GM18508 (cell line): ENCODE data around the gene CC2D1B.
A peak's percentile ranks its signal among the peaks of the same experiment; 100 is the strongest.
"Not testable (repeated sequence)": the region's sequence is repeated elsewhere in the genome, so short reads cannot be mapped to it uniquely, and the experiment has no call there.

ENCODE experiments used
- ATAC-seq: cut with Tn5 transposase; IDR thresholded peaks from one replicate; pipeline ENCODE4 v1.9.1; 2021; ENCODE audit warnings: moderate number of reproducible peaks; ENCODE audit not compliant: insufficient read depth, unreplicated experiment

The CC2D1B gene, protein sequence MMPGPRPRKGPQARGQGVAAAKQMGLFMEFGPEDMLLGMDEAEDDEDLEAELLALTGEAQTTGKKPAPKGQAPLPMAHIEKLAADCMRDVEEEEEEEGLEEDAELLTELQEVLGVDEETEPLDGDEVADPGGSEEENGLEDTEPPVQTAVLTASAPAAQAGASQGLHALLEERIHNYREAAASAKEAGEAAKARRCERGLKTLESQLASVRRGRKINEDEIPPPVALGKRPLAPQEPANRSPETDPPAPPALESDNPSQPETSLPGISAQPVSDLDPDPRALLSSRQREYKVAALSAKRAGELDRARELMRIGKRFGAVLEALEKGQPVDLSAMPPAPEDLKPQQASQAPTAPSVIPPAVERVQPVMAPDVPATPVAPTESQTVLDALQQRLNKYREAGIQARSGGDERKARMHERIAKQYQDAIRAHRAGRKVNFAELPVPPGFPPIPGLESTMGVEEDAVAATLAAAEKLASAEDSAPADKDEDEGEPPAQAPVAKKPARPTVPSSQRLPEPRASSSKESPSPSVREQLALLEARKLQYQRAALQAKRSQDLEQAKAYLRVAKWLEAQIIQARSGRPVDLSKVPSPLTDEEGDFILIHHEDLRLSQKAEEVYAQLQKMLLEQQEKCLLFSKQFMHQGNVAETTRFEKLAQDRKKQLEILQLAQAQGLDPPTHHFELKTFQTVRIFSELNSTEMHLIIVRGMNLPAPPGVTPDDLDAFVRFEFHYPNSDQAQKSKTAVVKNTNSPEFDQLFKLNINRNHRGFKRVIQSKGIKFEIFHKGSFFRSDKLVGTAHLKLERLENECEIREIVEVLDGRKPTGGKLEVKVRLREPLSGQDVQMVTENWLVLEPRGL

DNA sequence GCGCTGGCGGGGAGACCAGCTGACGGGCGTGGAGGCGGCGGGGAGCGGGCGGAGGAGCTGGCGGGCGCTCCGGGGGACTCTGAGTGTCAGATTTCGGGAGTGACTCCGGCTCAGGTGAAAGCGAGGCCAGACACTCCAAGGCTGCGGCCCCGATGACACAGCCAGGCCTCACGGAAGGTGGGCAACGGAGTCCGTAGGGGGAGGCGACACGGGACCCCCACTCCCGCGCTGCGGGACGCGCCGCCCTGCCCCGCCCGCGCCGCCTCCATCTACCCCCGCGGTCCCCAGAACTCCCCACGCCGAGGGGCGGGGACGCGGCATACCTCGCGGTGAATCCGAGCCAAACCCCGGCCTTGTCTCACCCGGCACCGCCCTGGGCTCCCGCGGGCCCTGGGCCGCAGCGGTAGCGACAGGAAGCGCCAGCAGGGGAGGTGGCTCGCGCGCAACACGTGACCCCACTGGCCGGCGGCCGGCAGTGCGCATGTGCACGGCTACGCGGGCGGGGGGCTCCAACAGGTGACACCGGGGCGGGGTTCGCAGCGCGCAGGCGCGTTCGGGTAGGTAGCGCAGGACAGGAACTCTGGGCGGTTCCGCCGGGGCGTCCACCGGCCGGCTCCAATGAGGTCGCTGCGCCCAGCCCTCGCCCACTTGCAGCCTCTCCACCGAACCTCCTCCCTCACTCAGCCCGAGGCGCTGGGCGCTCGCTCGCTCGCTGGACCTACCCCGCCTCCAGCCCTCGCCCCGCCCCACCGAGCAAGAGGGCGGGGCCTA is at the start of gene CC2D1B:
Gene CC2D1B, minus strand, starts transcription at position 460 of the 771 bp plus-strand sequence. CDS start 1,585 bp downstream, outside the sequence.
- ATAC-seq, result peak; percentile 65

DNA sequence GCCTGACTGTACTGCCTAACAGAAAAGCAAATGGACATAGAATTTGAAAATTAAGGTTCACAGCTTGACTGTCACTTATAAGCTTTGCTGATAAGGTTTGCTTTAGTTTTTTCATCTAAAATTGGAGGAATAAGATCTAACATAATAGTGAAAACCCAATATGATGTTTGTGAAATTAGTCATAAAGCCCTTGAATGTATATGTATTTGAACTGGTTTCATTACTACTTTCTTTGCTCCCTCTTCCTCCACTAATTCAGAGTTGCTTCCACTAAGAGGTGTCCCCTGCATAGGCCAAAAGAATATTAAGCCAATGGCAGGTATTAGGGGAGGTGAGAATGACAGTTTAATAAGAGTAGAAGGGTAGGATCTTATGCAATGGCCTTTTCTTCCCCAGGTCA is 48.9 kb upstream of the CC2D1B start:
- ATAC-seq, result no peak

DNA sequence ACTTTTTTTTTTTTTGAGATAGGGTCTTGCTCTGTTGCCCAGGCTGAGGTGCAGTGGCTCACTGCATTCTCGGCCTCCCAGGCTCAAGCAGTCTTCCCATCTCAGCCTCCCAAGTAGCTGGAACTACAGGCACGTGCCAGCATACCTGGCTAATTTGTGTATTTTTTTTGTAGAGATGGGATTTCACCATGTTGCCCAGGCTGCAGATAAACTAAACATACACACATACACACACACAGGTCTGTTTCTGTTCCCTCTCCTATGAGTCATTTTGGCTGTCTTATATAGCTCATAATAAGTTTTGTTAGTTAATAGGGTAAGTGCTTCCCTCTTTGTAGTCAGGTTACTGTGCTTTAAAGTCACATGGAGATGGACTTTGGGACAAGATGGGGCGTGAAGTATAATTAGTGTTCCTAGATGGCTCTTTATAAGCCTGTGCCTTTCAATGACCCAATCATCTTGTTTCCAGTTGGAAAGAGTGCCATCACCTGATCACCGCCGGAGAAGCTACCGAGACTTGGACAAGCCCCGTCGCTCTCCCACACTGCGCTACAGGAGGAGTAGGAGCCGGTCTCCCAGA is 47.5 kb upstream of the CC2D1B start:
- no peak for ATAC-seq

DNA sequence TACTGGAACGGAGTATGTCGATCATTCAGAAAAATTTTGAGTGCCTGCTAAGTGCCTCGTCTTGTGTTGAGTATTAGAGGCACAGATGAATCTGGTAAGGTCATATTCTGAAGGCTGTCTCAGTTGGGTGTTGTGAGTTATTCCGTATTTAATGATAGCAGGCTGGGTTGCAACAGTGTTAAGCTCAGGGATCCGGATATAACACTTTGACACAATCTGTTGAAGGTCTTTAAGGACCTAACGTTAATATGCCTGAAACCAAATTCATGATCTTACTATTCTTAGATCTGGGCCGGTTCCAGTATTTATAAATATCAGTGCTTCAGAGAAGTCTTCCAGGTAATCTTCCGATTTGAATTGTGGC is 39.0 kb upstream of the CC2D1B start:
- no peak for ATAC-seq

DNA sequence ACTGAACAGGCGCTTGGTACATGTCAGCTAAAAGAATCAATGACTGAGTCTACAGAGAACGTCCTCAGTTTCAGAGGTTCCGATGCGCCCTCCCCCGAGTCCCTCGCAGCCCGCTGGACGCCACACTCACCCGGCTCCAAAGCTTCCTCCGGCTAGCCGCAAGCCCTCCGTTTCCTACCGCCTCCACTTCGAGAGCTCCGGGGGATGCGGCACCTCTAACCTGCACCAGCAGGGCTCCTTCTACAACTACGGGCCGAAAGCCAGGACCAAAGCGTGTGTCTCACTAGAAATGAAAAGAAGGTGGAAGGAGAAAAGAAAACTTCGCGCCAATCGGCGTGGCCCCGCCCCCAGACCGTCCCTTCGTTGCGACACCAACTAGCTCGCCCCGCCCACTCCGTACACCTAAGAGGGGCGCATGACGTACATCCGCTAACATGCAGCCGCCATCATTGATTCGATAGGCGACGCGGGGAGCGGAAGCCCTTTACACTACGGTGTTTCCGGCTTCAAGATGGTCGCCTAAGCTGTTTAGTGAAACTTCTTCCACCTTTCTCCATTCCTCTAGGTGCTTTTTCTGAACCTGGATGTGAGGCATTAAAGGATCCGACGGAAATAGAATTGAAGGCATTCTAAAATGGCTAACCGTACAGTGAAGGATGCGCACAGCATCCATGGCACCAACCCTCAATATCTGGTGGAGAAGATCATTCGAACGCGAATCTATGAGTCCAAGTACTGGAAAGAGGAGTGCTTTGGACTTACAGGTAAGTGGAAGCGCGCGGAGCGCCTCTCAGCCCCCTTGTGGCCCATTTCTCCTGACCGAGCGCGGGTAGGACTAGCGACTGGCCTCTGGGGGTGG is 38.3 kb upstream of the CC2D1B start, which contains the start of the genes ORC1 and PRPF38A:
Gene ORC1, minus strand, starts transcription at position 308 of the 859 bp plus-strand sequence. CDS start 2,200 bp downstream, outside the sequence.
Gene PRPF38A, plus strand, starts transcription at position 487 of the 859 bp plus-strand sequence. Its CDS starts 148 bp downstream, at position 635.
- ATAC-seq, result peak; percentile 65

DNA sequence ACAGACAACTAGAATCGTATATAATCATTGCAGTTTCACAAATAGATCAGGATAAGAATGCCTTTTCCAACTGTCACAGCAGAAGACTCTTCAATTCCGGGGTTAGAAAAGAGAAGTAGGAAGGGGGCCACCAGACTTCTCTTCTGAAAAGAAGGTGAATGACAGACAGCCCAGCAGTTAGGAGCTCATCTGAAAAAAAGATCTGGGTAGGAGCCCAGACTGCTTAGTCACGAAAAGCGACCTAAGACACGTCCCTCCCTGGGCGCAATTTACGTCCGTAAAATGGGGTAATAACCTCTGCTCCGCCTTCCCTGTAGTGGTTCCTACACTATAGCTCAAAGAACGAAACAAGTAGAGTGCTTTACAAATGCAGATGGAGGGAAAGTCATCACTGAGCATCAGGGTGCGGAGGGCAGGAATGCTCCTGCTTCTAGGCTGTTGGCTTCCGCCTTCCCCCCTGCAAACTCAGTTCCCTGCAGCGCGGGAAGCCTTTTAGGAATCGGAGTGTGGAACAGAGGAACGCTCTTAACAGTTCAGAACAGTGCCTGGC is 37.6 kb upstream of the CC2D1B start:
- ATAC-seq, result peak; percentile 10

DNA sequence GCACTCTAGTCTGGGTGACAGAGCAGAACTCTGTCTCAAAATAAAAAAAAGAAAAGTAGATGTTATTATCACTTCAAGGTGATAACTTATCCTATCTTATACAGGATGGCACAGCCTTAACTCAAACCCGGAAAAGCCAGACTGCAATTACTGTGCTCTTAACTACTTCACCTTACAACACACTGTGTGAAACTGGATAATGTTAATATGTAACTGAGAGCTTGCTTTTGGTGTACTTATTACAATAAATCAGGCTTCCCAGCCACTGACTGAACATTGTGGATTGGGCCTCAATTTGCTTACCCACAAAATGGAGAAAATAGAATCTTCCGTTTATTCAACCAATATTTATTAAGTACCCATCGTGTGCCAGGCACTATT is 36.8 kb upstream of the CC2D1B start:
- no peak for ATAC-seq

DNA sequence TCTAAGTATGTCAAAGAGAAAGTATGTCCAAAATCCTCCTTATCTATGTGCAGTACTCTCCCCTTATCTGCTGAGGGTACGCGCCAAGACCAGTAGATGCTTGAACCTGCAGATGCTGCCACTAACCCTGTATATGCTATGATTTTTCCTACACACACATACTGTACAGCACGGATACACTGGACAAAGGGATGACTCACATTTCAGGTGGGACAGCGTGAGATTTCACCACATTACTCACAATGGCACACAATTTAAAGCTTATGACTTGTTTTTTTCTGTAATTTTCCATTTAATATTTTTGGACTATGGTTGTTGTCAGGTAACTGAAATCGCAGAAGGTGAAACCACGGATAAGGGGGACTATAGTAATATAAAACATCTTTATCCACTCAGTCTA is 34.1 kb upstream of the CC2D1B start:
- no peak for ATAC-seq

DNA sequence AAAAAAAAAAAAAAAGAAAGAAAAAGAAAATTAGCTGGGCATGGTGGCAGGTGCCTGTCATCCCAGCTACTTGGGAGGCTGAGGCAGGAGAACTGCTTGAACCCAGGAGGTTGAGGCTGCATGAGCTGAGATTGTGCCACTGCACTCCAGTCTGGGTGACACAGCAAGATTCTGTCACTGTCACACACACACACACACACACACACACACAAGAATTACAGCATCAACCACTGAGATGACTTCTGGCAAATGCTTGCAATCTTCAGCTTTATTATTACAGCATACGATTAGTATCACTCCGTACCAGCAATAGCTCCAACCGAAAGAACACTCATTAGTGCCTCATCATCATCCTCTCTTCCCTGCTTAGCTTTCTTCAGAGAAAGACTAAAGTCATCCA is 33.6 kb upstream of the CC2D1B start:
- ATAC-seq, result no peak

DNA sequence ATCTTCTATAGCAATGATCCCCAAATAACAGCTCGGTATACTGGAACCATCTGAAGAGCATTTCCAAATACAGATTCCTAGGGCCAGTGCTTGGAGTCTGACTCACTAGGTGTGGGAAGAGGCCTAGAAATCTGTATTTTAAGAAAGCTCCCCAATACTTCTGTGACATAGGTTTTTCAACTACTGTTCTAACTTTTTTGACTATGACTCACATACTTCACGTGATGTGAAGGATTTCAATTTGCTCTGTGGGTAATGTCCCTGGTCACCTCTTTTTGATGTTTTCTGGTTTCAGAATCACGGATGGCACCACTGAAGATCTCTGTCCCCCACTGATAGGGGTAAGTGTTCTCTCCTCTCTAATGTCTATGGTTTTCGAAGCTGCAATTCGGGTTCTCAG is 27.2 kb upstream of the CC2D1B start:
- ATAC-seq, result no peak

DNA sequence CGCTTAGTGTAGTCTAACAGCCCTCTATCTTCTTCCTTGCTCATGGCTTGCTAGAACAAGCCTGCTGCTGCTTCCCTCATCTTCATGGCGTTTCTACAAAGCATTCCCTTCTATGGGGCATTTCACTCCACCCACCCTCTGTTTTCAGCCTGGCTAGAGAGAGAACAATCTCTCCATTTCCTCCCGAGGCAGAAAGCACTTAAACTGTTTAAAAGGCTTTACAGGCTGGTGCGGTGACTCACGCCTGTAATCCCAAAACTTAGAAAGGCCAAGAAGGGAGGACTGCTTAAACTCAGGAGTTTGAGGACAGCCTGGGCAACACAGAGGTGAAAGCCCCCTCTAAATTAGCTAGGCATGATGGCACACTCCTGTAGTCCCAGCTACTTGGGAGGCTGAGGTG is 20.5 kb upstream of the CC2D1B start:
- no peak for ATAC-seq

DNA sequence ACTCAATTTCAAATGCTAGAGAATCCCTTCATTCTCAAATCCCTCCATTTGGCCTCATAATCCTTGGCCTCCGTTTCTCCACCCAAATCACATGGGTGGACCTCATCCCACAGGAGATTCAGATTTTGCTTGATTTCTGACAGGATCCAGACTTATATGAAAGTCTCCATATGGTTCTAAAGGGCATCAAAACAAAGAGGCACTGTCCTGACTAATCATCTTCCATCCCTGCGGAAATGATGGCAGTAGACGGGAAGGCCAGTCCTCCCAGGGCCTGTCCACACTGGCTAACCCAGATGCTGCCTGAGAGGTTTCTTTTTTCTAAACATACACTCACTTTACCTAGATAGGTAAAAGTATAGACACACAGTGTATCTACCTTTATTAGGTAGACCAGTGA is 19.4 kb upstream of the CC2D1B start:
- no peak for ATAC-seq

DNA sequence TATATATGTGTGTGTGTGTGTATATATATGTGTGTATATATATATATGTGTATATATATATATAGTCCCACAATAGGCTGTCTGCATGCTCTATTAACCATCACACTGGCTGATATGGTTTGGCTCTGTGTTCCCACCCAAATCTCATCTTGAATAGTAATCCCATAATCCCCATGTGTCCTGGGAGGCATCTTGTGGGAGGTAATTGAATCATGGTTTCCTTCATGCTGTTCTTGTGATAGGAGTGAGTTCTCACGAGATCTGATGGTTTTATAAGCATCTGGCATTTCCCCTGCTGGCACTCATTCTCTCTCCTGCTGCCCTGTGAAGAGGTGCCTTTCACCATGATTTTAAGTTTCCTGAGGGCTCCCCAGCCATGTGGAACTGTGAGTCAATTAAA is 3.8 kb upstream of the CC2D1B start:
- not testable (repeated sequence) for ATAC-seq

DNA sequence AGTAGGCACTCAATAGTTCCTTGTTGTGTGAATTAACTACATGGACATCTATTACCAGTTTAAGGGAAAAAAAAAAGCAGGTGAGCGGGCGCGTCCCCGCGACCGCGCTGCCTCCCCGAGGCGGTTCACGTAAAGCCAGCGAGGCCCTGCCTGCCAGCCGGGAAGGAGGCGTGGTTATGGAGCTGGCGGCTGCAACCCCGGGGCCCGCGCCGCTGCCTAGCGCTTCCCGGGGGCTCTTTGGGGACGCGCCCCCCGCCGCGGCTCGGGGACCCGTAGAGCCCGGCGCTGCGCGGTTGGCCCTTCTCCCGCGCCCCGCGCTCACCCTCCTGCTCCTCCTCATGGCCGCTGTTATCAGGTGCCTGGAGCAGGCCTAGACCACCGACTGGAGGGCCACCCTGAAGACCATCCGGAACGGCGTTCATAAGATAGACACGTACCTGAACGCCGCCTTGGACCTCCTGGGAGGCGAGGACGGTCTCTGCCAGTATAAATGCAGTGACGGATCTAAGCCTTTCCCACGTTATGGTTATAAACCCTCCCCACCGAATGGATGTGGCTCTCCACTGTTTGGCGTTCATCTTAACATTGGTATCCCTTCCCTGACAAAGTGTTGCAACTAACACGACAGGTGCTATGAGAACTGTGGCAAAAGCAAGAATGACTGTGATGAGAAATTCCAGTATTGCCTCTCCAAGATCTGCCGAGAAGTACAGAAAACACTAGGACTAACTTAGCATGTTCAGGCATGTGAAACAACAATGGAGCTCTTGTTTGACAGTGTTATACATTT is 2.6 kb upstream of the CC2D1B start:
- ATAC-seq, result no peak

DNA sequence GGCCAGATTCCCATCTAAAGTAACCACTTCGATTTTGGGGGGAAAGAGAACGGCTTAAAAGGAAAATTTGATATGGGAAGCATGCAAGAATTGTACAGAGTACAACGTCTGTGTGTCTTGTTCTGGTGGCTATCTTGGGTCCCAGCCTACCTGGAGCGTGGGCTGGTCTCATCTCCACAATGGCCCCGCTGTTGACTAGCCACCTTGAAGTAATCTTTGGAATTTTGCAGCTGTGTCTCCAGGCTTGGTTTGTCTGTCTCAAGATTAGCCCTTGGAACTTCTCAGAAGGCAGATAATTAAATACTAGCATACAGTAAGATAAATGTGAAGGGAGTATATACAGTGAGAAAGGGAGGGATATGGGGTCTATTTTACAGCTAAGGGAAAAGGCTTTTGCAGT is 1.3 kb upstream of the CC2D1B start:
- no peak for ATAC-seq

DNA sequence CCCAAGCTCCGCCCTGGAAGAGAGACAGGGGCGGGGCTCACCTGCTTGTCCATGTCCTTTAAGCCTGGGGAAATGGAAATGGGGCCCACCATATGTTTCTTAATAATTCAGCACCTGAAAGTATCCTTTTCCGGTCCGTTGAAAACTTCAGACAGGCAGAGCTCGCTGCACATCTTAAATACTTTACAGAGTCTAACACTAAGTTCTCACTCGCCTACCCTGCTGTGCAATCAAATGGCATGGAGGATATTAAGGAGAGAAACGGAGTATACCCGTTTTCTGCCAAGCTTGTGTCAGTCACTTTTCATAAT is 467 bp upstream of the CC2D1B start:
- ATAC-seq, result no peak

DNA sequence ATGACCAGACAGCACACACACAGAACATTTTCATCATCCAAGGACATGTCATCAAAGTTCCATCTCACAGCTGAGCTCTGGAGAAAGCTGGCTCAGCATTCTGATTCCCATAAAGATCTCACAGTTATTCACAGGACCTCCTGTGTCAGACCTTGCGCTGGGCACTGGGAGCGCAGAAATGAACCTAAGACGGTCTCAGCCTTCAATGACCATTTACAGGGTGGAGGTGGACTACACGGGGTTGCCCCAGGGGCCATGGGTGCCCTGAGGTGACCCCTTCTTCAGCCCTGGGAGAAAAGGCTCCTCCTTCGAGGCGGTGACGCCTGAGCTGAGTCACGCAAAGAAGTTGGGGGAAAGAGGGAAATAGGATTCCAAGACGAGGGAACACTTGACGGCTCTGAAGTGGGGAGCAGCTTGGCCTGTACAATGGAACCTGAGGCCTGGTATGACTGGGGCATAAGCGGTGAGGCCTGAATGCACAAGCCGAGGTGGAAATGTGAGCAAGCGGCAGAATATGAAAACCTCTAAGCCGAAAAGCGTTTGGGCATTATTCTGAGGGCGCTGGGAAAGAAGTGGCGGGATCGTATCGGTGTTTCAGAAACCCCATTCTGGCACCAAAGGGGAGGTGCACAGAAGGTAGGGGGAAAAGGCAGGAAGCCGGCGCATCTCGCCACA is 797 bp downstream of the CC2D1B start:
- no peak for ATAC-seq
